OCI-M2 (cell line): ENCODE data around the gene PACSIN2.

ENCODE experiments used
- DNase-seq: peaks from one replicate; lab custom pipeline; 2025; ENCODE audit not compliant: unreplicated experiment; lab: John Stamatoyannopoulos, UW

The PACSIN2 gene

GRCh38 chr22:42907404-42908373 is 107.3 kb downstream of the PACSIN2 start:
- DNase-seq, result no peak

GRCh38 chr22:42906605-42907348 is 108.2 kb downstream of the PACSIN2 start:
- DNase-seq, result no peak

DNA sequence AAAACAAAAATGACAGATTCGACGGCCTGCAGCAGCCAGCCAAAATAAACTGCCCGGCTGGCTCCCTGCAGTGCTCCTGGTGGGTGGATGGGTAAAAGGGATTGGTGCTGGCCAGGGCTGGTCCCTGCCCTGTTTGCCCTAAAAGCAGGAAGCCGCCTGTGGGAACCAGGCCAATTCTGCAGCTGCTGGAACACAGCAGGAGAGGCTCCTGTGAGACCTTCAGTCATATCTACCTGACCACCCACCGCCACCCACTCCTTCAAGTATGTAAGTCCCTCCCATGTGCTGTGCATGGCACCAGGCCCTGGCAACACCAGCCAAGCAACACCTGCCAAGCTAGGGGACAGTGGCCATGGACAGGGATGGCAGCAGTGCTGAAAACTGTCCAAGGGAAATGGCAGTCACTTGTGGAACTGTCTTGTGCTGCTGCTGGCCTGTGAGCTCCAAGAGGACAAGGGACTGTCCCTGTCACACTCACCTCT is 109.2 kb downstream of the PACSIN2 start:
- DNase-seq, result no peak

GRCh38 chr22:42905217-42905616 is 109.7 kb downstream of the PACSIN2 start:
- DNase-seq, result no peak

DNA sequence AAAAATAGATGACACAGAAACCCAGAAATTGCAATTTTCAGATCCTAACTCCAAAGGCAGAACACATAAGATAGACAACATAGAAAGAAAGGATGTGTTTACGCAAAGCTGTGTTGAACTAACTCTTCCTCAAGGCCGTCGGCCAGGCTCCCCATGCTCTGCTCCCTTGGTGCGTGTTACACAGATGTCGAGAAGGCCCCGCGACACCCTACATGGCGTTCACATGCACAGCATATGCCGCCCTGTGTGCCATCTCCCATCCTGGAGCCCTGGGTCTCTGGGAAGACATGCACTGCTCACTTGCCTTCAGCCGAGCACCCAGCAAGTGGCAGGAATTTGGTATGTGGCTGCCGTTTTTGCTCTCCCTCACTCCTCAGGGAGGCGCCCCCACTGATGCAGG is 110.9 kb downstream of the PACSIN2 start:
- DNase-seq, result no peak

- no peak for DNase-seq
Measured at GRCh38 chr22:42902875-42903510, 112.0 kb downstream of the PACSIN2 start.

DNA sequence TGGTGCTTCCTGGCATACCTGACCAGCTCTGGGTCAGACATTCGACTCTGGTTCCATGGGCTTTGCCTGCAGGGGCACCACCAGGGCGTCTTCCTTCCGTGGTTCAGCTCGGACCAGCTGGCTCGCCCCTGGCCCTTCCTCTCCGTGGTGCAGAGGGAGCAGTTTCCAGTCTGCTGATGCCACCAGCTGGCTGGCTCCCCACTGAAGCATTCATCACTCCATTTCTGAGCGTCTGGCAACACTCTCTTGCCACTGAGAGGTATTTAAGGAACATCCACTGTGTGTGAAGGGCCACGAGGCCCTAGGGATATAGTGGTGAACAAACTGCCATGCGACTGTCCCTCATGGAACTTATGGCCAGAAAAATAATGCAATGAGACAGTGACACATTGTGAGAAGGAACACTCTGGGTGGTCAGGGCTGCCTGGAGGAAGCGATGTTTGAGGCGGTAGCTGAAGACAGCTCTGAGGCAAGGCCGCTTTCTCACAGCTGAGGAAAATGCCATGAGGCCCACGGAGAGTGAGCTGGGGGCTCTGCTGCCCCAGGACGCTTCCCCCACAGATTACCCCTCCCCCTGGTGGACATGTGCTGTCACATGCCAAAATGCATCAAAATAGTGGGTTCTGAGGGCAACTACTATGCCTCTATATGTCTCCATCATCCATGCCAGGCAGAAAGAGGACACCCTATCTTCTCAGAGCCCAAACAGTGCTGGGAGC is 113.0 kb downstream of the PACSIN2 start:
- DNase-seq, result no peak

- no peak for DNase-seq
Measured at GRCh38 chr22:42897960-42898359, 117.0 kb downstream of the PACSIN2 start.

DNA sequence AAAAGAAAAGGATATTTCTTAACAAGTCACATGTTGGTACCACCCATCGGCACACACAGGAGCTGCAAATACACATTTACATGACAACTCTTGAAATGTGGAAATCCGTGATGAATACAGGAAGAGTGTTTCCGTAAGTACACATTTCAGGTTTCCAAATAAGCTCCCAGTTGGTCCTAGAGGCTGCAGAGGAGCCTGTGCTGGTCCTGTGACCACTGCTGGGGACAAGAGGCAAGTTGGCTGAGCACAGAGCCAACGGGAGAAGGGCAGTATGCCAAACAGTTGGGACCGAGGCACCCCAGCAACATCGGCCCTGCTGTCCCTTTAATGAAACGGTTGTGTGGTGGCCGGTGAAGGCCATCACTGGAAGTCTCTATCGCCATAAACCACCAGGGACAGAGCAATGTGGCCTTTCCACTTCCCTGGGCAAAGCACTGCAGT is 119.4 kb downstream of the PACSIN2 start:
- DNase-seq, result no peak

GRCh38 chr22:42895087-42895486 is 119.9 kb downstream of the PACSIN2 start:
- DNase-seq, result no peak

DNA sequence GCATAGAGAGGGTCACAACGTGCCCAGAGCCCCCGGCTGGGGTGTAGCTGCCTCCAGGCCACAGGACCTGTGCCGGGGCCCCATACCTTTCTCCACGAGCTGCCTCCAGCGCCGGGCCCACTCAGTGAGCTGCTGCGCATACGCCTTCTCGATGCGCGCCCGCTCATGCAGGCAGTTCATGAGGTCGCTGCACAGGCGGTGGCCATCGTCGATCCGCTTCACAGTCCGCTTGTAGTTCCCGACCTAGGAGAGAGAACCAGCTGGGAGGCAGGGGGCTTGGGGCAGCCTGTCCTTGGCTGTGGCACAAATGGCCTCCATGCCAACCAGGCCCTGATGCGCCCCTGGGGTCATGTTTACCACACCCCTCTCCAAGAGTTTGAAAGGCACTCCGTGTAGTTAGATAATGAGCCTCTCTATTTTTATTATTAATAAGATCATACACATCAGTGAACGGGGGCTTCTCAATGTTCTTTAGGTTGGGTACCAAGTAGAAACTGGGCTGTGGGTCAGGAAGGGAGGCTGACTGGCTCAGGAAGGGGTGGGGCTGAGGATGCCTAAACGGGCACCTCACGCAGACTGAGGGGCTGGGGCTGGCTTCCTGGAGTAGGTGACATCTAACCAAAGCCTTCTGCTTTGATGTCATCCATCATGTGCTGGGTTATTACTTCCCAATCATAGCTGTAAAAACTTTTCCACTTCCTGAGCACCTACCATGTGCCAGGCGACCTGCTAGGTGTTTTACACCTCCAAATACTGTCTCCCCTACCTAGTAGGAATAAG is 121.4 kb downstream of the PACSIN2 start:
- DNase-seq, result no peak

GRCh38 chr22:42892571-42893316 is 122.2 kb downstream of the PACSIN2 start:
- no peak for DNase-seq

DNA sequence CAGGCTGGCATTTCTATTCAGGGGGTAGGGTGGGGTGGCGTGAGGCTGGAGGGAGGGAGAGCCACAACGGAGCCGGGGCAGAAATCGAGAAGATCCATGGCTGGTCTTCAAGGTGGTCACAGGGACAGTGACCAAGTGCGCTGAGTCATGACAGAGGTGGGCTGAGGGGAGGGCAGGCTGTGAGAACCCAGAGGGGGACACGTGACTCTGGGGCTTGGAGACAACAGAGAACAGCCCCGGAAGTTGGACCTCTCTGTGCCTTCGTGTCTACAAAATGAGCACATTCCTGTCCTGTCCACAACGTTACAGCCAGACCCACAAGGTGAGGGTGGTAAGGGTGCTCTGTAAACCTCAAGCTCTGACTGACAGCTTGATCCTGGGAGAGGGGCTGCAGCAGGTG is 122.8 kb downstream of the PACSIN2 start:
- no peak for DNase-seq

GRCh38 chr22:42891696-42892095 is 123.3 kb downstream of the PACSIN2 start:
- no peak for DNase-seq

DNA sequence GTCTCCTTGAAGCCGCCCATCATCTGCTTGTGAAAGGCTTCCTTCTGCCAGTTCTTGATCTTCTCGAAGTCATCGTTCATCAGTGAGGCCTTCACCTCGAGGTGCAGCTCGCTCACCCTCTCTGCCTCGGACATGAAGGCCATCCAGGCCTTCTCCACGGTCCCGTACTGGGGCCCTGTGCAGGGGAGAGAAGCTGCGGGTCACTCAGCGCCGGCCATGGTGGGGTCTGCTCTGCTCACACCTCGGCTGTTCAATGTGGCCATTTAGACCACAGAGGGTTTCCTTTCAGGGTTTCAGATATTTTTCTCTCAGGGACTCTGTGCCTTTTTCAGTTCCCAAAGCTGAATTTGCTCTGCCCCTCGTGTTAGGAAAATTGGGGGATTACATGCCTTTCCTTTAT is 123.9 kb downstream of the PACSIN2 start:
- DNase-seq, result no peak

GRCh38 chr22:42889304-42889703 is 125.6 kb downstream of the PACSIN2 start:
- DNase-seq, result no peak

DNA sequence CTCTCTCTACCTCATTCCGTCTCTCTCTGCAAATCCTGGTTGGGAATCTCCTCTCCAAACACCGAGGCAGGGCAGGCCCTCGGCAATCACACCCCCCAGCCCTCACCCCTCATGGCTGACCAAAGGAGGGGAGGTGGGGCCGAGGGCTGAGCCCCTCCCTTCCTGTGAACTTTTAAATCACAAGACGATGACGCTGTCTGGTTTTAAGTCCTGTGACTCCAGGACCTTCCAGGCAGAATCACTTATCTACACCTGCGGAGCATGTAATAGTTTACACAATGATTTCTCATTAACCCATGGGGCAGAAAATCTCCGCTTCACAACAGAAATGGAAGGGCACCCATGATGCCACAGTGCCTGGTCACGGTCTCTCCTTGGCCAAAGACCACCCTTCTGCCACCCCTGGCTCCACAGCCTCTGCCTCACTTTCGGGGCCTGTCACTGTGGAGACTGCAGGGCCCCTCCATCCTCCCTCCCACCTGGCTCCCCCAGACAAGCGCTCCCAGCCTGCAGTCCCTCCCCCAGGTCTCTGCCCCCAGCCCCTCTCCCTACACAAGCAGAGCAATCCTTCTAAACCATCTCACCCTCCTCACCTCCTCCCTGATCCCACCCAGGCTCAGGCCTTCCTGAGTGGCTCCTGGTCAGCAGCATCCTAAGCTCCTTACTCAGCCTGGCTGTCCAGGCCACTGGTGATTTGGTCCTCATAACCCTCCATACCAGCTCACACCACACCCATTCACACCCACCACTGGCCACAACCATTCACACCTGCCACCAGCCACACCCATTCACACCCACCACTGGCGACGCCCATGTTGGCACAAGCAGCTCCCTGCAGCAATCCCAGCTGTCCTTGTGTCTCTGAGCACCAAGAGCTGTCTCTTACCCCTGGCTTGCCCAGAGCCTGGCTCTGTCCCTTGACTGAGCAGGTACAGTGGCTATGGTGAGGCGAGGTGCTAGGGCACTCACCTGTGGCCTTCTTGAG is 127.1 kb downstream of the PACSIN2 start:
- no peak for DNase-seq

- DNase-seq, result no peak
Measured at GRCh38 chr22:42887120-42887519, 127.8 kb downstream of the PACSIN2 start.
